Stomach smooth muscle (tissue), 2 donors: ENCODE results near the gene ADAMTS1.

ENCODE experiments used
- H3K27ac ChIP-seq: one replicate; pipeline ENCODE4 v1.7.0; 2013; ENCODE audit warnings: mild to moderate bottlenecking, low read length, inconsistent platforms
- H3K27me3 ChIP-seq, 2 donors: one replicate each; pipeline ENCODE4 v1.7.0; 2013; ENCODE audit warnings: low read length in 2 of 2; ENCODE audit not compliant: insufficient read depth in 2 of 2, control insufficient read depth in 1 of 2
- H3K36me3 ChIP-seq, 2 donors: one replicate each; pipeline ENCODE4 v1.7.0; 2013; ENCODE audit warnings: low read length in 2 of 2; ENCODE audit not compliant: control insufficient read depth in 2 of 2, insufficient read depth in 2 of 2
- H3K4me1 ChIP-seq: one replicate; pipeline ENCODE4 v1.7.0; 2013; ENCODE audit warnings: low read length; ENCODE audit not compliant: control insufficient read depth, insufficient read depth
- H3K4me3 ChIP-seq, 2 donors: one replicate each; pipeline ENCODE4 v1.7.0; 2013; ENCODE audit warnings: low read length in 2 of 2
- H3K9ac ChIP-seq, 2 donors: one replicate each; pipeline ENCODE4 v1.7.0; 2013; ENCODE audit warnings: low read length in 2 of 2, mild to moderate bottlenecking in 1 of 2
- H3K9me3 ChIP-seq, 2 donors: one replicate each; pipeline ENCODE4 v1.7.0; 2013; ENCODE audit warnings: low read length in 2 of 2; ENCODE audit not compliant: control insufficient read depth in 2 of 2
- donor health status: healthy.
- donor health status: Pancreatic carcinoma.

Gene ADAMTS1

GRCh38 chr21:26812173-26812572, 33.0 kb downstream of the ADAMTS1 start:
- Histone ChIP-seq H3K9ac (no peak overlapping the region), H3K36me3 (no peaks in the 10 kb centered on the region), H3K27ac (no peak overlapping the region), H3K9me3 (no peaks in the 10 kb centered on the region), H3K4me3 (no peak overlapping the region), H3K27me3 (no peaks in the 10 kb centered on the region), H3K4me1 (no peaks in the 10 kb centered on the region)

- Histone ChIP-seq H3K36me3 (no peaks in the 10 kb centered on the region), H3K9ac (no peak overlapping the region), H3K27ac (no peak overlapping the region), H3K9me3 (no peaks in the 10 kb centered on the region), H3K4me3 (no peak overlapping the region), H3K27me3 (no peaks in the 10 kb centered on the region), H3K4me1 (no peaks in the 10 kb centered on the region)
Measured at GRCh38 chr21:26811482-26811881, 33.7 kb downstream of the ADAMTS1 start.

GRCh38 chr21:26810676-26811415, 34.4 kb downstream of the ADAMTS1 start:
- H3K9me3 ChIP-seq, result no peaks in the 10 kb centered on the region
- no peak overlapping the region for H3K4me3 ChIP-seq
- H3K36me3 ChIP-seq, result no peaks in the 10 kb centered on the region
- H3K4me1 ChIP-seq, result no peaks in the 10 kb centered on the region
- no peaks in the 10 kb centered on the region for H3K27me3 ChIP-seq
- H3K27ac ChIP-seq, result no peak overlapping the region
- no peak overlapping the region for H3K9ac ChIP-seq

- Histone ChIP-seq H3K4me1 (no peaks in the 10 kb centered on the region), H3K4me3 (no peak overlapping the region), H3K9ac (no peak overlapping the region), H3K27me3 (no peaks in the 10 kb centered on the region), H3K36me3 (no peaks in the 10 kb centered on the region), H3K9me3 (no peaks in the 10 kb centered on the region), H3K27ac (no peak overlapping the region)
Measured at GRCh38 chr21:26810266-26810665, 34.9 kb downstream of the ADAMTS1 start.

GRCh38 chr21:26809745-26810144, 35.5 kb downstream of the ADAMTS1 start:
- Histone ChIP-seq H3K4me1 (no peaks in the 10 kb centered on the region), H3K27me3 (no peaks in the 10 kb centered on the region)

GRCh38 chr21:26806801-26807295, 38.4 kb downstream of the ADAMTS1 start:
- H3K27me3 ChIP-seq, result no peaks in the 10 kb centered on the region
- H3K36me3 ChIP-seq, result no peaks in the 10 kb centered on the region
- H3K4me1 ChIP-seq, result no peaks in the 10 kb centered on the region
- H3K27ac ChIP-seq, result no peak overlapping the region
- no peaks in the 10 kb centered on the region for H3K9me3 ChIP-seq
- H3K4me3 ChIP-seq, result no peak overlapping the region
- no peak overlapping the region for H3K9ac ChIP-seq

More at GRCh38 chr21:26809745-26810144, 35.5 kb downstream of the ADAMTS1 start:
- no peak overlapping the region for H3K9ac ChIP-seq
- no peak overlapping the region for H3K4me3 ChIP-seq
- H3K9me3 ChIP-seq, result no peaks in the 10 kb centered on the region
- H3K27ac ChIP-seq, result no peak overlapping the region
- H3K36me3 ChIP-seq, result no peaks in the 10 kb centered on the region

- Histone ChIP-seq H3K36me3 (no peaks in the 10 kb centered on the region), H3K4me1 (no peaks in the 10 kb centered on the region), H3K9ac (no peak overlapping the region), H3K27me3 (no peaks in the 10 kb centered on the region), H3K27ac (no peak overlapping the region), H3K9me3 (no peaks in the 10 kb centered on the region), H3K4me3 (no peak overlapping the region)
Measured at GRCh38 chr21:26804895-26805609, 40.2 kb downstream of the ADAMTS1 start.

- Histone ChIP-seq H3K9ac (no peak overlapping the region), H3K27me3 (no peaks in the 10 kb centered on the region), H3K9me3 (no peaks in the 10 kb centered on the region), H3K27ac (peak overlapping the region; percentile 53), H3K4me1 (no peaks in the 10 kb centered on the region), H3K4me3 (no peak overlapping the region), H3K36me3 (no peaks in the 10 kb centered on the region)
Measured at GRCh38 chr21:26801498-26801897, 43.7 kb downstream of the ADAMTS1 start.

GRCh38 chr21:26800970-26801431, 44.2 kb downstream of the ADAMTS1 start:
- Histone ChIP-seq H3K9ac (peak overlapping the region in 1 of 2 donors; percentile 7), H3K4me3 (no peak overlapping the region), H3K4me1 (no peaks in the 10 kb centered on the region), H3K27ac (peak overlapping the region; percentile 53), H3K36me3 (no peaks in the 10 kb centered on the region), H3K9me3 (no peaks in the 10 kb centered on the region), H3K27me3 (no peaks in the 10 kb centered on the region)

GRCh38 chr21:26800455-26800854, 44.8 kb downstream of the ADAMTS1 start:
- H3K27ac ChIP-seq, result peak overlapping the region; percentile 53
- no peaks in the 10 kb centered on the region for H3K36me3 ChIP-seq
- no peak overlapping the region for H3K4me3 ChIP-seq
- H3K9me3 ChIP-seq, result no peaks in the 10 kb centered on the region
- no peaks in the 10 kb centered on the region for H3K27me3 ChIP-seq
- H3K4me1 ChIP-seq, result no peaks in the 10 kb centered on the region
- no peak overlapping the region for H3K9ac ChIP-seq

GRCh38 chr21:26800001-26800400, 45.2 kb downstream of the ADAMTS1 start:
- H3K9ac ChIP-seq, result no peak overlapping the region
- no peaks in the 10 kb centered on the region for H3K27me3 ChIP-seq
- H3K9me3 ChIP-seq, result no peaks in the 10 kb centered on the region
- no peaks in the 10 kb centered on the region for H3K4me1 ChIP-seq
- H3K27ac ChIP-seq, result peak overlapping the region; percentile 53
- no peaks in the 10 kb centered on the region for H3K36me3 ChIP-seq
- H3K4me3 ChIP-seq, result no peak overlapping the region
